ENCODE measurements around the gene LARGE1.

DNA sequence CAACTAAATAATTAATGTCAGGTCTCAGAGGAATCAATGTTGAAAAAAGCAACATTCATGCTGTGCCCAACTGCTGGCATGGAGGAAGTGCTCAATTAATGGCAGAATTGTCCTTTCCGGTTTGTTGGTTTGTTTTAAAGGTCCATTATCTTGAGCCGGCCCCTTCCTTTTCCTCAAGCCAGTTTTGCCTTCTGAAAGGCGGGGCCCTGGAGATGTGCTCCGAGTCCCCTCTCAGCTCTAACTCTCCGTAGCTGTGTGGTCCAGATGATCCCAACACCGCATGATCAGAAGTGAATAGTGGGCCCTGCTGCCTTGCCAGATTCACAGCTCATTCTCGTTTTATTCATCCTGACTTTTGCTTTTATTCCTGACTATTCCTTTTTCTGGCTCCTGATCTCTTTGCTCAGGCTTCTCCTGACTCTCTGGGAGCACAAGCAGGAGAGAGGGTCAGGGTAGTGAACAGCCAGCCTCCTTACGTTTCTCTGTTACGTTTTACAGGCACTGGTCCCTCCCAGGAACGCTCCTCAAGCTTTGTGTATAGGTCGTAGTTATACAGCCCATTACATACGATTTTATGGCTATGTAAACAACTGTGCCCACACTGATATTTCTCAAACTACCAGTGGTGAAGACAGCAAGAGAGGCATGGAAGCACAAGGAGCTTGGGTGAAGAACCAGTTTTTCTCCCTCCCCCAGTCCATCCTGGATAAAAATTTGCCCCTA, 265.9 kb downstream of the LARGE1 start:
- TF ChIP-seq, protein P1, sequence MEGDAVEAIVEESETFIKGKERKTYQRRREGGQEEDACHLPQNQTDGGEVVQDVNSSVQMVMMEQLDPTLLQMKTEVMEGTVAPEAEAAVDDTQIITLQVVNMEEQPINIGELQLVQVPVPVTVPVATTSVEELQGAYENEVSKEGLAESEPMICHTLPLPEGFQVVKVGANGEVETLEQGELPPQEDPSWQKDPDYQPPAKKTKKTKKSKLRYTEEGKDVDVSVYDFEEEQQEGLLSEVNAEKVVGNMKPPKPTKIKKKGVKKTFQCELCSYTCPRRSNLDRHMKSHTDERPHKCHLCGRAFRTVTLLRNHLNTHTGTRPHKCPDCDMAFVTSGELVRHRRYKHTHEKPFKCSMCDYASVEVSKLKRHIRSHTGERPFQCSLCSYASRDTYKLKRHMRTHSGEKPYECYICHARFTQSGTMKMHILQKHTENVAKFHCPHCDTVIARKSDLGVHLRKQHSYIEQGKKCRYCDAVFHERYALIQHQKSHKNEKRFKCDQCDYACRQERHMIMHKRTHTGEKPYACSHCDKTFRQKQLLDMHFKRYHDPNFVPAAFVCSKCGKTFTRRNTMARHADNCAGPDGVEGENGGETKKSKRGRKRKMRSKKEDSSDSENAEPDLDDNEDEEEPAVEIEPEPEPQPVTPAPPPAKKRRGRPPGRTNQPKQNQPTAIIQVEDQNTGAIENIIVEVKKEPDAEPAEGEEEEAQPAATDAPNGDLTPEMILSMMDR (conservative IDR thresholded peaks at IDR 0.05; ENCODE audit: low read depth, low read length) = no peak
- TF ChIP-seq RAD21 (IDR thresholded peaks at IDR 0.05; ENCODE audit: low read length) = no peak

Data from IMR-90 (cell line).